ENCODE results near the gene MYOCD. TPM values are rescaled to one million over a fixed set of nuclear protein-coding genes. Genes with fewer than 3 reads are reported as not detected.
A peak's percentile ranks its signal among the peaks of the same experiment; 100 is the strongest.

Gene MYOCD
- total and polyA plus RNA-seq, 4 donors, result 0.05 to 0.59 (median 0.23) TPM

- peaks cover 0 to 3% (median 0%) of the 10 kb centered on the region in 4 donors for H3K27me3 ChIP-seq (ENCODE audit: control insufficient read depth in 4 of 4, insufficient read depth in 4 of 4, low read length in 3 of 4)
- H3K4me3 ChIP-seq (ENCODE audit: low read depth in 1 of 3, low read length in 3 of 3), result no peak overlapping the region
- TF ChIP-seq TAF1 (conservative IDR thresholded peaks at IDR 0.05), result no peak
- no peak for TF ChIP-seq NR2F2 (IDR thresholded peaks at IDR 0.05)
- no peak for TF ChIP-seq YY1 (IDR thresholded peaks at IDR 0.05)
- TF ChIP-seq HNF4G (IDR thresholded peaks at IDR 0.05), result no peak
- no peak for TF ChIP-seq FOXA1 (IDR thresholded peaks at IDR 0.05)
- TF ChIP-seq GABPA (IDR thresholded peaks at IDR 0.05 in 1 of 2, conservative IDR thresholded peaks at IDR 0.05 in 1 of 2), result no peak
- 73% methylated on average over 1 of the region's 1 CpG for WGBS
- H3K27ac ChIP-seq (ENCODE audit: low read depth in 1 of 2, low read length in 2 of 2), result no peak overlapping the region
- H3K36me3 ChIP-seq (ENCODE audit: control insufficient read depth in 4 of 4, insufficient read depth in 3 of 4, low read depth in 1 of 4, low read length in 3 of 4), result no peaks in the 10 kb centered on the region
- no peaks in the 10 kb centered on the region for H3K4me1 ChIP-seq (ENCODE audit: control insufficient read depth in 4 of 4, insufficient read depth in 4 of 4, low read length in 3 of 4)
- H3K9me3 ChIP-seq (ENCODE audit: control insufficient read depth in 4 of 4, low read length in 3 of 4), result no peaks in the 10 kb centered on the region
- DNase-seq (ENCODE audit: low spot score), result no peak
- H3K9ac ChIP-seq (ENCODE audit: low read depth in 1 of 2, low read length in 2 of 2), result no peak overlapping the region
Measured at GRCh38 chr17:12773153-12773552, 107.5 kb downstream of the MYOCD start.

GRCh38 chr17:12789075-12789480 lies 123.4 kb downstream of the MYOCD start:
- H3K36me3 ChIP-seq (ENCODE audit: control insufficient read depth in 4 of 4, insufficient read depth in 3 of 4, low read depth in 1 of 4, low read length in 3 of 4), result no peaks in the 10 kb centered on the region
- TF ChIP-seq RAD21 (IDR thresholded peaks at IDR 0.05), result no peak
- TF ChIP-seq GABPA (IDR thresholded peaks at IDR 0.05 in 1 of 2, conservative IDR thresholded peaks at IDR 0.05 in 1 of 2), result no peak
- TF ChIP-seq FOXA1 (IDR thresholded peaks at IDR 0.05), result no peak
- no peak for TF ChIP-seq ATF3 (IDR thresholded peaks at IDR 0.05)
- no peak for TF ChIP-seq JUND (IDR thresholded peaks at IDR 0.05)
- TF ChIP-seq ZBTB33 (IDR thresholded peaks at IDR 0.05), result no peak
- TF ChIP-seq FOXA2 (IDR thresholded peaks at IDR 0.05), result no peak
- no peak for TF ChIP-seq SP1 (IDR thresholded peaks at IDR 0.05)
- no peak for TF ChIP-seq EGR1 (IDR thresholded peaks at IDR 0.05; ENCODE audit: low read depth in 2 of 2)
- no peak for TF ChIP-seq CTCF (IDR thresholded peaks at IDR 0.05; ENCODE audit: low read depth, low read length, missing input control)
- no peak for TF ChIP-seq NR2F2 (IDR thresholded peaks at IDR 0.05)
- no peak for TF ChIP-seq RXRA (IDR thresholded peaks at IDR 0.05)
- TF ChIP-seq REST (IDR thresholded peaks at IDR 0.05), result no peak
- TF ChIP-seq TAF1 (conservative IDR thresholded peaks at IDR 0.05), result no peak
- no peak for TF ChIP-seq MAX (IDR thresholded peaks at IDR 0.05)
- TF ChIP-seq HNF4G (IDR thresholded peaks at IDR 0.05), result no peak
- no peak for TF ChIP-seq YY1 (IDR thresholded peaks at IDR 0.05)
- no peak overlapping the region for H3K27ac ChIP-seq (ENCODE audit: low read depth in 1 of 2, low read length in 2 of 2)
- WGBS, result under 1% methylated on average over 16 of the region's 16 CpGs
- H3K9ac ChIP-seq (ENCODE audit: low read depth in 1 of 2, low read length in 2 of 2), result no peak overlapping the region
- peaks cover 0 to 4% (median 0%) of the 10 kb centered on the region in 4 donors for H3K27me3 ChIP-seq (ENCODE audit: control insufficient read depth in 4 of 4, insufficient read depth in 4 of 4, low read length in 3 of 4)
- H3K4me3 ChIP-seq (ENCODE audit: low read depth in 1 of 3, low read length in 3 of 3), result peak overlapping the region in 2 of 3 donors; percentile 68 to 82
- no peaks in the 10 kb centered on the region for H3K9me3 ChIP-seq (ENCODE audit: control insufficient read depth in 4 of 4, low read length in 3 of 4)
- peak; percentile 69 for DNase-seq (ENCODE audit: low spot score)
- peaks cover 0 to 15% (median 4%) of the 10 kb centered on the region in 4 donors for H3K4me1 ChIP-seq (ENCODE audit: control insufficient read depth in 4 of 4, insufficient read depth in 4 of 4, low read length in 3 of 4)
